HepG2 (cell line): ENCODE data around the gene XAGE2. TPM values are rescaled to one million over a fixed set of nuclear protein-coding genes. Genes with fewer than 3 reads are reported as not detected.

Source experiments
- ATAC-seq: fragments of 200-7000 bp; cut with Tn5 transposase; 3 replicates; pipeline ENCODE4 v1.9.1; 2020; ENCODE audit warnings: mild to moderate bottlenecking, moderate library complexity
- BruUV-seq: library from RNA; stranded (reverse); fragments of 400-500 nt; replicated peaks from 2 replicates; lab custom pipeline; 2021; lab: Mats Ljungman, UMichigan
- CTCF ChIA-PET: fragments of 300-600 bp; formaldehyde crosslinking; extraction: SDS; loops from one replicate; lab custom pipeline; 2021; ENCODE audit warnings: low total read pairs, inconsistent platforms, low intra/inter-chr PET ratio; lab: Yijun Ruan, JAX
- POLR2A ChIA-PET: fragments of 350-600 bp; sonication (Branson Sonifier 250); formaldehyde crosslinking; loops from one replicate; lab custom pipeline; 2020; ENCODE audit warnings: antibody characterized with exemption, inconsistent platforms; lab: Yijun Ruan, JAX
- DNase-seq: peaks from one replicate; pipeline ENCODE4 v3.0.0-alpha.2; 2015; ENCODE audit warnings: low spot score
- FAIRE-seq: peaks from 3 replicates; lab custom pipeline; 2011; peaks lifted over from hg19 to GRCh38; lab: Jason Lieb, UNC
- H2AFZ ChIP-seq: one replicate; pipeline ENCODE4 v1.6.1; 2011; ENCODE audit warnings: low read length, inconsistent platforms
- H3K27ac ChIP-seq: fragments of 300-600 bp; 3 replicates; pipeline ENCODE4 v1.8.0; 2011; ENCODE audit warnings: mixed run types, mild to moderate bottlenecking, mixed read lengths, low read length, inconsistent platforms; ENCODE audit not compliant: insufficient read depth; ENCODE audit errors: extremely low read length
- H3K27me3 ChIP-seq, 2 experiments: fragments of 200-600 bp in 1 of 2; 2 replicates in 1 of 2; 3 replicates in 1 of 2; pipeline versions ENCODE4 v1.6.0 to v1.8.0; 2011; ENCODE audit warnings: low read length in 2 of 2, mild to moderate bottlenecking in 2 of 2, moderate library complexity in 2 of 2, inconsistent platforms in 1 of 2; ENCODE audit not compliant: insufficient read depth in 2 of 2, control insufficient read depth in 1 of 2
- H3K36me3 ChIP-seq, 2 experiments: fragments of 200-600 bp in 1 of 2; replicated peaks in 1 of 2; 2 replicates in 1 of 2; 3 replicates in 1 of 2; pipeline versions ENCODE4 v1.5.1 to v1.8.0; 2011; ENCODE audit warnings: low read length in 2 of 2, inconsistent platforms in 1 of 2; ENCODE audit not compliant: insufficient read depth in 2 of 2, control insufficient read depth in 1 of 2
- H3K4me1 ChIP-seq: 2 replicates; pipeline ENCODE4 v1.5.1; 2012; ENCODE audit warnings: low read length, inconsistent platforms; ENCODE audit not compliant: insufficient read depth
- H3K4me2 ChIP-seq: 2 replicates; pipeline ENCODE4 v1.6.0; 2011; ENCODE audit warnings: low read depth, low read length, inconsistent platforms
- H3K4me3 ChIP-seq, 3 experiments: fragments of 200-600 bp in 1 of 3; sonication (generic), shearing (Covaris generic) in 1 of 3; replicated peaks in 1 of 3; 2 replicates each; pipeline ENCODE4 v1.5.1; 2011 to 2016; ENCODE audit warnings: low read length in 3 of 3, inconsistent platforms in 2 of 3, low read depth in 2 of 3, mild to moderate bottlenecking in 2 of 3, control low read depth in 1 of 3, mixed read lengths in 1 of 3; ENCODE audit not compliant: insufficient read depth in 1 of 3
- H3K79me2 ChIP-seq: one replicate; pipeline ENCODE4 v1.6.1; 2011; ENCODE audit warnings: low read length, inconsistent platforms; ENCODE audit not compliant: insufficient read depth
- H3K9ac ChIP-seq: 2 replicates; pipeline ENCODE4 v1.6.0; 2011; ENCODE audit warnings: mild to moderate bottlenecking, low read depth, low read length, inconsistent platforms; ENCODE audit not compliant: insufficient read depth
- H3K9me3 ChIP-seq: 2 replicates; pipeline ENCODE4 v1.5.1; 2012; ENCODE audit warnings: mild to moderate bottlenecking, low read length
- H4K20me1 ChIP-seq: 2 replicates; pipeline ENCODE4 v1.6.0; 2011; ENCODE audit warnings: inconsistent platforms, mild to moderate bottlenecking, low read length, moderate library complexity; ENCODE audit not compliant: insufficient read depth
- ATRX ChIP-seq: sonication (generic); formaldehyde crosslinking; IDR thresholded peaks from 2 replicates; pipeline ENCODE4 v1.4.0; 2020; ENCODE audit warnings: missing genetic modification reagents, borderline replicate concordance
- CEBPG ChIP-seq: IDR thresholded peaks from 2 replicates; pipeline ENCODE4 v1.6.1; 2016
- MEIS1 ChIP-seq: sonication (generic); formaldehyde crosslinking; IDR thresholded peaks from 2 replicates; pipeline ENCODE4 v1.9.0; 2021; ENCODE audit warnings: mild to moderate bottlenecking, missing genetic modification reagents, moderate library complexity, borderline replicate concordance
- RARA ChIP-seq: IDR thresholded peaks from 2 replicates; pipeline ENCODE4 v1.6.1; 2016; ENCODE audit warnings: missing genetic modification reagents, missing compliant biosample characterization
- SNRNP70 ChIP-seq: fragments of 200-400 bp; formaldehyde crosslinking; IDR thresholded peaks from 2 replicates; pipeline ENCODE4 v1.6.1; 2017; ENCODE audit warnings: mild to moderate bottlenecking, low read depth, low read length, moderate library complexity
- SP5 ChIP-seq: IDR thresholded peaks from 2 replicates; pipeline ENCODE4 v1.6.1; 2016; ENCODE audit warnings: low read depth, borderline replicate concordance
- TAF1 ChIP-seq: sonication (generic); formaldehyde crosslinking; IDR thresholded peaks from 2 replicates; pipeline ENCODE4 v1.4.0; 2020; ENCODE audit warnings: missing genetic modification reagents
- TARDBP ChIP-seq: sonication (generic); formaldehyde crosslinking; IDR thresholded peaks from 2 replicates; pipeline ENCODE4 v1.8.0; 2022; ENCODE audit warnings: mild to moderate bottlenecking, missing genetic modification reagents
- TGIF2 ChIP-seq: IDR thresholded peaks from 2 replicates; pipeline ENCODE4 v1.6.1; 2016; ENCODE audit warnings: control low read depth, missing compliant biosample characterization
- ZBTB1 ChIP-seq: sonication (generic); formaldehyde crosslinking; IDR thresholded peaks from 2 replicates; pipeline ENCODE4 v1.4.0; 2020; ENCODE audit warnings: missing genetic modification reagents, borderline replicate concordance
- ZNF260 ChIP-seq: sonication (generic); formaldehyde crosslinking; IDR thresholded peaks from 2 replicates; pipeline ENCODE4 v1.4.0; 2020; ENCODE audit warnings: missing genetic modification reagents, low read depth, mild to moderate bottlenecking, borderline replicate concordance
- ZNF292 ChIP-seq: sonication (generic); formaldehyde crosslinking; IDR thresholded peaks from 2 replicates; pipeline ENCODE4 v1.8.1; 2022; ENCODE audit warnings: mild to moderate bottlenecking, low read depth, missing genetic modification reagents, borderline replicate concordance
- ZNF510 ChIP-seq: sonication (generic); formaldehyde crosslinking; IDR thresholded peaks from 2 replicates; pipeline ENCODE4 v1.4.0; 2020; ENCODE audit warnings: low read depth, mild to moderate bottlenecking, missing genetic modification reagents
- ZNF574 ChIP-seq: sonication (generic); formaldehyde crosslinking; IDR thresholded peaks from 2 replicates; pipeline ENCODE4 v1.4.0; 2020; ENCODE audit warnings: missing genetic modification reagents
- ZNF660 ChIP-seq: sonication (generic); formaldehyde crosslinking; IDR thresholded peaks from 2 replicates; pipeline ENCODE4 v1.5.1; 2020; ENCODE audit warnings: mild to moderate bottlenecking, low read depth, missing genetic modification reagents, borderline replicate concordance
- ZNF737 ChIP-seq: sonication (generic); formaldehyde crosslinking; IDR thresholded peaks from 2 replicates; pipeline ENCODE4 v1.5.0; 2020; ENCODE audit warnings: missing genetic modification reagents, mild to moderate bottlenecking, borderline replicate concordance
- ZSCAN29 ChIP-seq: sonication (generic); formaldehyde crosslinking; conservative IDR thresholded peaks from 2 replicates; pipeline ENCODE4 v1.4.0; 2020; ENCODE audit warnings: mild to moderate bottlenecking, missing genetic modification reagents
- ZSCAN9 ChIP-seq: IDR thresholded peaks from 2 replicates; pipeline ENCODE4 v1.6.1; 2016; ENCODE audit warnings: borderline replicate concordance
- WGBS: methylation state at CpG from one replicate; pipeline ENCODE4 v1.1.6; 2017; ENCODE audit warnings: low lambda C conversion rate; 5-methylcytosine and 5-hydroxymethylcytosine counted together
- in situ Hi-C: cut with HindIII; loops from 2 replicates; pipeline ENCODE4 v1.10.0; 2017; ENCODE audit warnings: low pct_unique_long_range_greater_than_20kb; ENCODE audit not compliant: extremely low pct_ligation_motif_present
- intact Hi-C: fragments of 100-400 bp; cut with micrococcal nuclease; formaldehyde crosslinking; loops from one replicate; pipeline ENCODE4 v1.10.0; 2022; ENCODE audit not compliant: unreplicated experiment
- polyA plus RNA-seq, 8 experiments: library from polyadenylated mRNA; depleted of rRNA in 3 of 8; stranded (reverse) in 7 of 8; unstranded in 1 of 8; fragments of >200 nt; fragmentation: Illumina TruSeq in 4 of 8; extraction: Trizol in 4 of 8; gene quantifications; 2 replicates each; pipeline versions ENCODE4 v1.2.1 to v1.2.3, GENCODE V29; 2011 to 2016; ENCODE audit warnings: low read depth in 4 of 8, missing spikeins in 1 of 8, mixed read lengths in 1 of 8; ENCODE audit not compliant: insufficient read depth in 1 of 8
- total RNA-seq, 5 experiments: library from RNA; depleted of rRNA; stranded (reverse); fragments of >200 nt; fragmentation: Illumina TruSeq; extraction: Trizol; gene quantifications; 2 replicates each; pipeline ENCODE4 v1.2.3, GENCODE V29; 2016; ENCODE audit warnings: low read depth in 1 of 5

XAGE2 gene
- total and polyA plus RNA-seq, 2 of the 13 experiments (the other 11 are each of a cell fraction or from before 2014, with no cell fraction given): not detected

DNA sequence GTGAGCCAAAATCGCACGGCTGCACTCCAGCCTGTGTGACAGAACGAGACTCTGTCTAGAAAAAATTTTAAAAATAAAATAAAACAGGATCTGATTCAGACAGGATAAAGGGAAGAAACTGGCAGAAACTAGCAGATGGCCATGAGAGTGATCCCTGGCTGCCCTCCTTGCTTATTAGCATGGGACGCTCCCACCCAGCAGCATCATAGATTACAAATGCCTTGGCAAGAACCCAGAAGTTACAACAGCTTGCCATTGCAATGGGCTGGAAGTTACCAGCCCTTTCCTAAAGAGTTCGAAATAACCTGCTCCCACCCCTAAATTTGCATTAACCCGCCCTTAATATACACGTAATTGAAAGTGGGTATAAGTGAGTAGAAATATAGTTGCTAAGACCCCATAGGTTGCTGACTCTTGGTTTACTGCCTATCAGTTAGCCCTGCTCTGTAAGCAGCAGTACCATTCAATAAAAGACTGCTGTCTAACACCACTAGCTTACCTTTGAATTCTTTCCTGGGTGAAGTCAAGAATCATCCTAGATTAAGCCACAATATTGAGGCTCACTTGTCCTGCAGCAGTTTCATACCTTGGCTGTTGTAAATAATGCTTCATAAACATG lies 9.1 kb upstream of the XAGE2 start:
- H3K79me2 ChIP-seq: no peaks in the 10 kb centered on the region
- in situ Hi-C loops: no loop called here
- H4K20me1 ChIP-seq: no peaks in the 10 kb centered on the region
- WGBS: 43% methylated on average over 4 of the region's 7 CpGs
- no peak overlapping the region for H3K27ac ChIP-seq
- ATAC-seq (no peak), FAIRE-seq (no peak), DNase-seq (no peak)
- no TSS peak for BruUV-seq
- H3K9ac ChIP-seq: no peak overlapping the region
- H3K27me3 ChIP-seq: no peaks in the 10 kb centered on the region
- no peaks in the 10 kb centered on the region for H3K4me1 ChIP-seq
- POLR2A ChIA-PET: no interaction called here
- CTCF ChIA-PET: no interaction called here
- intact Hi-C loops: no loop called here
- H3K9me3 ChIP-seq: no peaks in the 10 kb centered on the region
- no peak for TF ChIP-seq CEBPG (CRISPR knock-in tag)
- no peak for TF ChIP-seq ZNF660 (CRISPR knock-in tag)
- no peak for TF ChIP-seq ZBTB1 (CRISPR knock-in tag)
- TF ChIP-seq MEIS1 (CRISPR knock-in tag): no peak
- no peak for TF ChIP-seq TGIF2 (CRISPR knock-in tag)
- no peak for TF ChIP-seq TAF1 (CRISPR knock-in tag)
- TF ChIP-seq ZNF260: no peak
- no peak for TF ChIP-seq SP5 (CRISPR knock-in tag)
- no peak for TF ChIP-seq RARA (CRISPR knock-in tag)
- no peak for TF ChIP-seq SNRNP70
- H3K4me2 ChIP-seq: no peak overlapping the region
- H2AFZ ChIP-seq: no peak overlapping the region
- no peak overlapping the region for H3K4me3 ChIP-seq
- H3K36me3 ChIP-seq: no peaks in the 10 kb centered on the region

DNA sequence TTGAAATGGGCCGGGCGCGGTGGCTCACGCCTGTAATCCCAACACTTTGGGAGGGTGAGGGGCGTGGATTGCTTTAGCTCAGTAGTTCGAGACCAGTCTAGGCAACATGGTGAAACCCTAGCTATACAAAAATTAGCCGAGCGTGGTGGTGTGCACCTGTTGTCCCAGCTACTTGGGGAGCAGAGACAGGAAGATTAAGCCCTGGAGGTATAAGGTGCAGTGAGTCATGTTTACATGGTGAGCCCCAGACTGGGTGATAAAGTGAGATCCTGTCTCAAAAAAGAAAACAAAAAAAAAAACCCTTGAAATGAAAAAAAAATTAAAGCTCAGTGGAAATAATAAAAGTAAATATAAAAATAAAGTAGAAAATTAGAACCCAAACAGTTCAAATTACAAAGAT lies 6.9 kb upstream of the XAGE2 start:
- Histone ChIP-seq H2AFZ (no peak overlapping the region), H3K79me2 (no peaks in the 10 kb centered on the region), H3K4me3 (no peak overlapping the region), H3K4me2 (no peak overlapping the region), H3K36me3 (no peaks in the 10 kb centered on the region), H3K9ac (no peak overlapping the region), H3K27ac (no peak overlapping the region), H4K20me1 (no peaks in the 10 kb centered on the region), H3K4me1 (no peaks in the 10 kb centered on the region), H3K27me3 (no peaks in the 10 kb centered on the region), H3K9me3 (no peaks in the 10 kb centered on the region)
- no TSS peak for BruUV-seq
- intact Hi-C loops (no loop called here), in situ Hi-C loops (no loop called here)
- TF ChIP-seq ZSCAN29 (CRISPR knock-in tag): no peak
- TF ChIP-seq TARDBP (CRISPR knock-in tag): no peak
- TF ChIP-seq ZNF737: no peak
- TF ChIP-seq ZNF510 (CRISPR knock-in tag): no peak
- no peak for TF ChIP-seq ZNF292 (CRISPR knock-in tag)
- no peak for TF ChIP-seq ATRX (CRISPR knock-in tag)
- TF ChIP-seq ZSCAN9 (CRISPR knock-in tag): no peak
- TF ChIP-seq ZNF574 (CRISPR knock-in tag): no peak
- ATAC-seq: no peak
- POLR2A ChIA-PET: no interaction called here
- no peak for FAIRE-seq
- 5% methylated on average over 6 of the region's 8 CpGs for WGBS
- DNase-seq: no peak
- CTCF ChIA-PET: no interaction called here
